ENCODE measurements around the gene MLIP. TPM values are rescaled to one million over a fixed set of nuclear protein-coding genes. Genes with fewer than 3 reads are reported as not detected.

Gene MLIP
- total and polyA plus RNA-seq, 2 of the 8 experiments (the other 6 are each of a cell fraction or from before 2014, with no cell fraction given), result not detected

- TF ChIP-seq RXRA (IDR thresholded peaks at IDR 0.05; ENCODE audit: insufficient read depth, low read depth, low read length) (no peak), KDM1A (IDR thresholded peaks at IDR 0.05; ENCODE audit: borderline replicate concordance, low read length) (no peak), RAD21 (IDR thresholded peaks at IDR 0.05 in 1 of 2, conservative IDR thresholded peaks at IDR 0.05 in 1 of 2; ENCODE audit: low read depth in 2 of 2, low read length in 2 of 2) (peak; percentile 50 to 63), MAX (IDR thresholded peaks at IDR 0.05) (no peak), POLR2A (IDR thresholded peaks at IDR 0.05; ENCODE audit: control extremely low read depth in 1 of 2, low read depth in 2 of 2, low read length in 2 of 2) (no peak), JUN (IDR thresholded peaks at IDR 0.05; ENCODE audit: low read depth, low read length) (no peak), POU5F1 (IDR thresholded peaks at IDR 0.05; ENCODE audit: low read depth, low read length) (no peak), TEAD4 (IDR thresholded peaks at IDR 0.05; ENCODE audit: low read depth, low read length) (peak; percentile 55; the same call in 1 of the 2 replicates), FOSL1 (IDR thresholded peaks at IDR 0.05; ENCODE audit: insufficient read depth, low read depth, low read length) (no peak), HDAC2 (IDR thresholded peaks at IDR 0.05; ENCODE audit: borderline replicate concordance in 1 of 2, low read depth in 2 of 2, low read length in 2 of 2) (no peak)
Observed at GRCh38 chr6:54267798-54268197, 156.6 kb downstream of the MLIP start (continued).
